Endothelial cell of umbilical vein (primary cell): ENCODE results near the gene TMTC1. TPM values are rescaled to one million over a fixed set of nuclear protein-coding genes. Genes with fewer than 3 reads are reported as not detected.

Source experiments
- BruUV-seq: library from RNA; stranded (reverse); fragments of 400-500 nt; replicated peaks from 2 replicates; lab custom pipeline; 2021; lab: Mats Ljungman, UMichigan
- CTCF ChIA-PET: fragments of 300-600, 350-600 bp; sonication (Branson Sonifier 250); formaldehyde crosslinking; loops from one replicate; lab custom pipeline; 2021; ENCODE audit warnings: antibody characterized with exemption, inconsistent platforms; lab: Charles Lee
- POLR2A ChIA-PET: fragments of 300-600, 350-600 bp; sonication (Branson Sonifier 250); formaldehyde crosslinking; loops from one replicate; lab custom pipeline; 2021; ENCODE audit warnings: antibody characterized with exemption, inconsistent platforms; lab: Charles Lee
- DNase-seq: peaks from one replicate; pipeline ENCODE4 v3.0.0-alpha.2; 2011; ENCODE audit warnings: low read depth, low spot score
- FAIRE-seq: peaks from 2 replicates; lab custom pipeline; 2011; peaks lifted over from hg19 to GRCh38; lab: Jason Lieb, UNC
- H2AFZ ChIP-seq: 2 replicates; pipeline ENCODE4 v1.6.0; 2012; ENCODE audit warnings: low read depth, low read length, control low read depth, inconsistent platforms
- H3K27ac ChIP-seq: 2 replicates; pipeline ENCODE4 v1.5.1; 2011; ENCODE audit warnings: low read depth, mild to moderate bottlenecking, control low read depth, low read length, moderate library complexity; ENCODE audit not compliant: insufficient read depth
- H3K27me3 ChIP-seq, 2 experiments: 2 replicates each; pipeline versions ENCODE4 v1.6.0 to v1.6.1; 2011; ENCODE audit warnings: low read length in 2 of 2, mixed read lengths in 1 of 2; ENCODE audit not compliant: control insufficient read depth in 2 of 2, insufficient read depth in 2 of 2
- H3K36me3 ChIP-seq, 2 experiments: 2 replicates in 1 of 2; 3 replicates in 1 of 2; pipeline ENCODE4 v1.5.1; 2011; ENCODE audit warnings: low read length in 2 of 2, mild to moderate bottlenecking in 1 of 2, moderate library complexity in 1 of 2; ENCODE audit not compliant: control insufficient read depth in 2 of 2, insufficient read depth in 2 of 2; ENCODE audit errors: extremely low read depth in 1 of 2
- H3K4me1 ChIP-seq: 3 replicates; pipeline ENCODE4 v1.5.1; 2011; ENCODE audit warnings: mild to moderate bottlenecking, low read length; ENCODE audit not compliant: control insufficient read depth, insufficient read depth; ENCODE audit errors: extremely low read depth
- H3K4me2 ChIP-seq: 2 replicates; pipeline ENCODE4 v1.6.1; 2011; ENCODE audit warnings: low read length, control low read depth, mixed read lengths; ENCODE audit not compliant: insufficient read depth
- H3K4me3 ChIP-seq, 3 experiments: fragments of 200-600 bp in 1 of 3; sonication (generic), shearing (Covaris generic) in 1 of 3; replicated peaks in 1 of 3; 2 replicates each; pipeline ENCODE4 v1.5.1; 2011 to 2016; ENCODE audit warnings: control low read depth in 3 of 3, low read length in 3 of 3, mild to moderate bottlenecking in 2 of 3, inconsistent platforms in 1 of 3, low read depth in 1 of 3, moderate library complexity in 1 of 3; ENCODE audit not compliant: insufficient read depth in 1 of 3
- H3K79me2 ChIP-seq: 2 replicates; pipeline ENCODE4 v1.6.0; 2012; ENCODE audit warnings: low read length, inconsistent platforms; ENCODE audit not compliant: control insufficient read depth, insufficient read depth
- H3K9ac ChIP-seq: replicated peaks from 2 replicates; pipeline ENCODE3; 2011; ENCODE audit warnings: low read length, control low read depth; ENCODE audit not compliant: insufficient read depth; ENCODE audit errors: extremely low read depth
- H3K9me1 ChIP-seq: replicated peaks from 3 replicates; pipeline ENCODE4 v1.6.0; 2011; ENCODE audit warnings: mild to moderate bottlenecking, low read length; ENCODE audit not compliant: control insufficient read depth, insufficient read depth; ENCODE audit errors: extremely low read depth
- H3K9me3 ChIP-seq: replicated peaks from 2 replicates; pipeline ENCODE4 v1.5.1; 2012; ENCODE audit warnings: low read length, inconsistent platforms; ENCODE audit not compliant: control insufficient read depth, insufficient read depth
- H4K20me1 ChIP-seq: replicated peaks from 2 replicates; pipeline ENCODE3; 2011; ENCODE audit warnings: mild to moderate bottlenecking, low read length; ENCODE audit not compliant: control insufficient read depth, insufficient read depth; ENCODE audit errors: extremely low read depth
- EZH2 ChIP-seq: IDR thresholded peaks from 2 replicates; pipeline ENCODE4 v1.6.1; 2012; ENCODE audit warnings: borderline replicate concordance, low read depth, mild to moderate bottlenecking, moderate library complexity, low read length, inconsistent platforms; ENCODE audit not compliant: severe bottlenecking
- FOS ChIP-seq: IDR thresholded peaks from 2 replicates; pipeline ENCODE4 v1.6.1; 2011; ENCODE audit warnings: mild to moderate bottlenecking, low read length, moderate library complexity, borderline replicate concordance; ENCODE audit not compliant: insufficient read depth
- GATA2 ChIP-seq: IDR thresholded peaks from 2 replicates; pipeline ENCODE4 v1.7.0; 2011; ENCODE audit warnings: low read depth, mild to moderate bottlenecking, moderate library complexity, mixed read lengths, low read length; ENCODE audit not compliant: insufficient read length, insufficient read depth
- JUN ChIP-seq: IDR thresholded peaks from 2 replicates; pipeline ENCODE4 v1.6.1; 2011; ENCODE audit warnings: borderline replicate concordance, low read depth; ENCODE audit not compliant: insufficient read length, insufficient read depth
- MAX ChIP-seq: IDR thresholded peaks from 2 replicates; pipeline ENCODE4 v1.6.1; 2011; ENCODE audit not compliant: insufficient read depth, insufficient read length
- MYC ChIP-seq: IDR thresholded peaks from one replicate; pipeline ENCODE4 v1.6.1; 2011; ENCODE audit warnings: mild to moderate bottlenecking, low read depth, low read length
- POLR2A ChIP-seq: IDR thresholded peaks from 2 replicates; pipeline ENCODE4 v1.6.1; 2012; ENCODE audit warnings: low read depth, mild to moderate bottlenecking, control low read depth, low read length
- POLR2AphosphoS5 ChIP-seq: IDR thresholded peaks from 2 replicates; pipeline ENCODE4 v1.6.1; 2012; ENCODE audit warnings: low read depth, mild to moderate bottlenecking, control low read depth, low read length, moderate library complexity; ENCODE audit not compliant: insufficient read depth
- dilution Hi-C: fragments of 300-500 bp; cut with MboI; formaldehyde crosslinking; loops from one replicate; pipeline ENCODE4 v1.15.0; 2019; ENCODE audit warnings: low sequenced_read_pairs; ENCODE audit not compliant: extremely low pct_ligation_motif_present
- intact Hi-C: fragments of 100-400 bp; cut with micrococcal nuclease; formaldehyde crosslinking; loops from one replicate; pipeline ENCODE4 v1.10.0; 2022
- polyA plus RNA-seq, 4 experiments: library from polyadenylated mRNA; depleted of rRNA in 3 of 4; stranded (reverse) in 3 of 4; unstranded in 1 of 4; fragments of >200 nt; gene quantifications; 2 replicates each; pipeline versions ENCODE4 v1.2.1 to v1.2.3, GENCODE V29; 2011 to 2012; ENCODE audit warnings: missing spikeins in 1 of 4
- total RNA-seq: library from RNA; stranded (reverse); gene quantifications from 2 replicates; pipeline ENCODE4 v1.2.3, GENCODE V29; 2021
- TF ChIP-seq, protein P1 (sequence below), 2 donors: IDR thresholded peaks; 1 replicate in 1 of 2; 2 replicates in 1 of 2; pipeline ENCODE4 v1.5.1; 2011; ENCODE audit warnings: low read length in 2 of 2, mild to moderate bottlenecking in 2 of 2, moderate library complexity in 2 of 2, control low read depth in 1 of 2, inconsistent platforms in 1 of 2, low read depth in 1 of 2; ENCODE audit not compliant: insufficient read depth in 1 of 2; ENCODE audit errors: extremely low read depth in 1 of 2

The TMTC1 gene
- total and polyA plus RNA-seq, 2 donors (not counting 3 experiments of a cell fraction or from before 2014, with no cell fraction given): 5.4 to 5.9 TPM

DNA sequence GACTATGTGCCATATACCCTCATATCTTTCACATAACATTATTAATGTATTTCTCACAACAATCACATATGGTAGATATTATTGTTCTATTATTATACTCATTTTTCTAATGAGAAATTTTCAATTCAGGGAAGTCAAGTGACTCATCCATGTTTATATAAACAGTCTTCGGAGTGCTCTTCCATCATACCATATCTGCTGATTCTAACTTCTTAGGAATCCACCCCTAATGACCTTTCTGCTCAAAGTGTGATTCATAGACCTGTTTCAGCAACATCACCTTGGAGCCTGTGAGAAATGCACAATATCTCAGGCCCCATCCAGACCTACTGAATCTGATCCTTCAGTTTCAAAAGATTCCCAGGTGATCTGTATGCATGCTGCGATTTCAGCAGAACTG is 246.4 kb downstream of the TMTC1 start:
- FAIRE-seq: no peak
- Histone ChIP-seq H3K9ac (no peak overlapping the region), H3K4me1 (no peaks in the 10 kb centered on the region), H3K36me3 (no peaks in the 10 kb centered on the region), H3K27ac (no peak overlapping the region), H3K4me2 (no peak overlapping the region), H2AFZ (no peak overlapping the region), H3K9me3 (no peaks in the 10 kb centered on the region), H4K20me1 (no peaks in the 10 kb centered on the region), H3K9me1 (no peaks in the 10 kb centered on the region), H3K27me3 (no peaks in the 10 kb centered on the region), H3K79me2 (no peaks in the 10 kb centered on the region), H3K4me3 (no peak overlapping the region)
- no TSS peak for BruUV-seq
- POLR2A ChIA-PET: no interaction called here
- CTCF ChIA-PET: no interaction called here
- peak; percentile 27 for DNase-seq
- TF ChIP-seq JUN (peak; percentile 18), POLR2AphosphoS5 (no peak), GATA2 (peak; percentile 19), FOS (peak; percentile 53), EZH2 (no peak), MAX (no peak), MYC (no peak), POLR2A (no peak)
- TF ChIP-seq, protein P1, sequence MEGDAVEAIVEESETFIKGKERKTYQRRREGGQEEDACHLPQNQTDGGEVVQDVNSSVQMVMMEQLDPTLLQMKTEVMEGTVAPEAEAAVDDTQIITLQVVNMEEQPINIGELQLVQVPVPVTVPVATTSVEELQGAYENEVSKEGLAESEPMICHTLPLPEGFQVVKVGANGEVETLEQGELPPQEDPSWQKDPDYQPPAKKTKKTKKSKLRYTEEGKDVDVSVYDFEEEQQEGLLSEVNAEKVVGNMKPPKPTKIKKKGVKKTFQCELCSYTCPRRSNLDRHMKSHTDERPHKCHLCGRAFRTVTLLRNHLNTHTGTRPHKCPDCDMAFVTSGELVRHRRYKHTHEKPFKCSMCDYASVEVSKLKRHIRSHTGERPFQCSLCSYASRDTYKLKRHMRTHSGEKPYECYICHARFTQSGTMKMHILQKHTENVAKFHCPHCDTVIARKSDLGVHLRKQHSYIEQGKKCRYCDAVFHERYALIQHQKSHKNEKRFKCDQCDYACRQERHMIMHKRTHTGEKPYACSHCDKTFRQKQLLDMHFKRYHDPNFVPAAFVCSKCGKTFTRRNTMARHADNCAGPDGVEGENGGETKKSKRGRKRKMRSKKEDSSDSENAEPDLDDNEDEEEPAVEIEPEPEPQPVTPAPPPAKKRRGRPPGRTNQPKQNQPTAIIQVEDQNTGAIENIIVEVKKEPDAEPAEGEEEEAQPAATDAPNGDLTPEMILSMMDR (IDR thresholded peaks at IDR 0.05; ENCODE audit: extremely low read depth in 1 of 2, insufficient read depth in 1 of 2, low read depth in 1 of 2, low read length in 2 of 2): no peak
- intact Hi-C loops (no loop called here), dilution Hi-C loops (no loop called here)
